HCEC 1CT (cell line): Measurements from ENCODE around the gene GOLGA2.
"Not testable (repeated sequence)": the region's sequence is repeated elsewhere in the genome, so short reads cannot be mapped to it uniquely, and the experiment has no call there.

Source experiments
- DNase-seq: peaks from one replicate; pipeline ENCODE4 v3.0.0-alpha.2; 2017

The GOLGA2 gene

DNA sequence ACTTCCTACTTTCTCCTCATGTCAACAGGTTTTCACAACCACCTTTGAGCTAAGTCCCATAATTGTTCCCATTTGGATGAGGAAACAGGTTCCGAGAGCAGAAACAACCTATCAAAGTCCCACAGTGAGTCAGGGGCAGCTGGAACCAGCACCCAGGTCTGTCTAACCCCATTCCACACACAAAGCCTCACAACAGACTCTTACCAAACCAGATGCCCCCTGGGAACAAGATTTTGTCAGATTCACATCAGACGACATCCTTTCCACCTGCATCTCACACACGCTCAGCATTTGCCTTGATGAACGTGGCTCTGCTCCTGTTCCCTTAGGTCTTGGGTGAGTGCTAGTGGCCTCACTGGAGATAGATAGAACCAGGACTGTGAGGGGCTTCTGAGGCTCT is 17.3 kb upstream of the GOLGA2 start:
- no peak for DNase-seq

- no peak for DNase-seq
Measured at GRCh38 chr9:128292009-128292408, 16.2 kb upstream of the GOLGA2 start.

- DNase-seq, result no peak
Measured at GRCh38 chr9:128288273-128289004, 12.6 kb upstream of the GOLGA2 start.

DNA sequence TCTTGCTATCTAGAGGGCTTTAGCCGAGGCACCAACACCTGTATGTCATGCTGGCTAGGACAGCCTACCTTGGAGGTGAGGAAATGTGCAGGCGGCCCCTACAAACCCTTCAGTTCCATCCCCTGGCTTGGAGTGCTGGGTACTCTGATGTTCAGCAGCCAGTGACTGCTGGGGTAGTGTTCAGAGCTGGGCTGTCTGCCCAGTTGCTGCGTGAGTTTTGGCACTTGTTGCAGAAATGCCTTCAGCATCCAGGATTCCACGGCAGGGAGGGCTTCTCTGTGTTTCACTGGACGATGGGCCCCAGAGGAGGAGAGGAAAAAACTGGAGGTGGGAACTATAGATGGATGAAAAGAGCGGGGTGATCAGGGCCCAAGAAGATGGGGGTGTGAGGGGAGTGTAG is 10.6 kb upstream of the GOLGA2 start:
- DNase-seq, result no peak

DNA sequence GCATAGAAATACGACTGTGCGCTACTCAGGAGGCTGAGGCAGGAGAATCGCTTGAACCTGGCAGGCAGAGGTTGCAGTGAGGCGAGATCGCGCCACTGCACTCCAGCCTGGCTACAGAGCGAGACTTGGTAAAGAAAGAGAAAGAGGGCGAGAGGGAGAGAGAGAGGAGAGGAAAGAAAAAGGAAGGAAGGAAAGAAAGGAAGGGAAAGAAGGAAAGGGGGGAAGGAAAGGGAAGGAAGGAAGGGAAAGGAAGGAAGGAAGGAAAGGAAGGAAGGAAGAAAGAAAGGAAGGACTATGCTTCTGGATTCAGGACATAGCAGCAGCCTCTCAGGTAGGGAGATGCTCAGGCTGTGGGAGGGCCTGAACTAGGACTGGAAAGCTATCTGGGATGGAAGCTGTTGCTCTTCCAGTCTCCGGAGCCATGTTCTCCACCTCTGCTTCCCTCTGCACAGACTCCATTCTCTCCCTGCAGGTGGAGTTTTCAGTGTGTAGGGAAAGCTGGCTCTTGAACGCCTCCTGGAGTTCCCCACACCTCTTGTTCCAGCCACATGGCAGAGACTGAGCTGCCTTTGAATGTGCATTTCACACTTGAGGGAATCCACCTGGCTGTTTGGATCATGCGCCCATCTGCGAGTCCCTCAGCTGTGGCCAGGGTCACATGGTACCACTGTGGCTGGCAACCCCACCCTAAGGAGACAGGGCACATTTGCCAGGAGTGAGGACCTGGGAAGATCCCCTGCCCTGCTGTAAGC is 9.4 kb upstream of the GOLGA2 start:
- no peak for DNase-seq

- no peak for DNase-seq
Measured at GRCh38 chr9:128282500-128282899, 6.7 kb upstream of the GOLGA2 start.

DNA sequence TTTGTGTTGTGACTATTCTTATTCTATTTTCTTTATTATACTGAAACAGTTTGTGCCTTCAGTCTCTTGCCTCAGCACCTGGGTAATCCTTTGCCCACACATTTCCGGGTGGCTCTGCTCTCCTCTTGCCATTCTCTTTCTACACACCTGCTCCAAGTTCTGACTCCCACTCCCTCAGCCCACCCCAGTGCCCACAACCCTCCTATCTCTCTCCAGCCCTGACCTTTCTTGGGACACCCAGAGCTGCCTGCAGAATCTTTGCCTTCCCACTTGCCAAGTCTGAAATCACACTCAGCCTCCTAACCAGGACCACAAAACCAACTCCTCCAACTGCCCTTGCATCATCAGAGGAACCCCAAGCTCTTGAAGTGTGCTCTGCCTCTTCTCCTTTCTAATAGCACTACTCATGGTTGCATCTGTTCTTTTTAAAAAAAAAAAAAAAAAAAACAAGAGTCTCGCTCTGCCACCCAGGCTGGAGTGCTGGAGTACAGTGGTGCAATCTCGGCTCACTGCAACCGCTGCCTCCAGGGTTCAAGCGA is 4.3 kb upstream of the GOLGA2 start:
- no peak for DNase-seq

DNA sequence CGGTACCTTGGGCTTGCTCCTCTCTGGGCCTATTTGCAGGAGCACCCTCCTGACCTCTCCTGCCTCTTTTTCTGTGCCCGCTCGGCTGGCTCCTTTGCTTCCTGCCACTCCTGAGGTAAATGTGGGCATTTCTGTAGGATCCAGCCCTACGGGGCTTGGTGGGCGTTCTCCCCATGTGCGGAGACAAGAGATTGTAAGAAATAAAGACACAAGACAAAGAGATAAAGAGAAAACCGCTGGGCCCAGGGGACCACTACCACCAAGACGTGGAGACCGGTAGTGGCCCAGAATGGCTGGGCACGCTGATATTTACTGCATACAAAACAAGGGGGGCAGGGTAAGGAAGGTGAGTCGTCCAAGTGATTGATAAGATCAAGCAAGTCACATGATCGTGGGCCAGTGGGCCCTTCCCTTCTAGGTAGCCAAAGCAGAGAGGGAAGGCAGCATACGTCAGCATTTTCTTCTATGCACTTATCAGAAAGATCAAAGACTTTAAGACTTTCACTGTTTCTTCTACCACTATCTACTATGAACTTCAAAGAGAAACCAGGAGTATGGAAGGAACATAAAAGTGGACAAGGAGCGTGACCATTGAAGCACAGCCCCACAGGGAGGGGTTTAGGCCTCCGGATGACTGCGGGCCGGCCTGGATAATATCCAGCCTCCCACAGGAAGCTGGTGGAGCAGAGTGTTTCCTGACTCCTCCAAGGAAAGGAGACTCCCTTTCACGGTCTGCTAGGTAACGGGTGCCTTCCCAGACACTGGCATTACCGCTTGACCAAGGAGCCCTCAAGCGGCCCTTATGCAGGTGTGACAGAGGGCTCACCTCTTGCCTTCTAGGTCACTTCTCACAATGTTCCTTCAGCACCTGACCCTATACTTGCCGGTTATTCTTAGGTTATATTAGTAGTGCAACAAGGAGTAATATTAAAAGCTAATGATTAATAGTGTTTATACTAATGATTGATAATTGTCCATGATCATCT is 3.6 kb upstream of the GOLGA2 start:
- not testable (repeated sequence) for DNase-seq

- DNase-seq, result no peak
Measured at GRCh38 chr9:128276574-128277270, 915 bp upstream of the GOLGA2 start.

GRCh38 chr9:128276008-128276573 is 284 bp upstream of the GOLGA2 start, which contains the start of gene SWI5:
SWI5 (plus strand) TSS chr9:128276276.
- peak; percentile 99 for DNase-seq

GRCh38 chr9:128274245-128274644 is 1.6 kb downstream of the GOLGA2 start:
- no peak for DNase-seq

DNA sequence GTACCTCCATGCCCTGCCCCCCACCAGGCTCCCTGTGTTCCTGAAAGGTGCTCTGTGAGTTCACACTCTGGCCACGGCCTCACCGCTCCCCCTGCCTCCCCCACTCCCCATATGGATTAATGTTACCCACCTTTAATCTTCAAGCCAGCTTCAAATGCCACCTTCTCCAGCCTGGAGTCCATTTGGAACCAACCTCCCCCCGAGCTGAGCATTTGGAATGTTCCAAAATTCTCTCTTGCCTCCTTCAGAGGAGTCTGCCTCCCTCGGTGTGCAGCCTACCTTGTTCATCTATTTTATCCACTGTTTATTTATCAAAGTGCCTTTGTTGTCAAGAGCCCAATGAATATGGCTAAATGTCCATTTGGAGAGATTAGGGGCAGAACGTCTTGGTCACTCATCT is 4.3 kb downstream of the GOLGA2 start:
- DNase-seq, result no peak

DNA sequence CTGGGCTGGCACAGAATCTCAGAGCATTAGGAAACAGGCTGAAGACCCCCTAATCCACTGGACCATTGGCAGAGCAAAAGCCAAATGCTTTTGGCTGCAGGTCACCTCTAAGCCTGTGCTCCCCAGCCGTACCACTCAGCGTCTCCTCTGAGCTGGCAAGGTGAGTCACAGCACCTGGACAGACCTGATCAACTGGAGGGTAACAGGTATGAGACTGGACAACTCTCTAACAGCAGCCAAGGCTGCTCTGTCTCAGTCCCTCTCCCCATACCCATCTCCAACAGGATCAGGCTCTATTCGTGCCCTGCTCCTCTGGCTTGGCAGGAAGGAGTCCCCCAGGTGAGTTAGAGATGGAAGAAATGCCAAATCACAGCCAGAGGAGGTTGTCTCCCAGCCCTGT is 4.7 kb downstream of the GOLGA2 start:
- DNase-seq, result no peak

GRCh38 chr9:128266868-128267590 is 8.8 kb downstream of the GOLGA2 start:
- no peak for DNase-seq

DNA sequence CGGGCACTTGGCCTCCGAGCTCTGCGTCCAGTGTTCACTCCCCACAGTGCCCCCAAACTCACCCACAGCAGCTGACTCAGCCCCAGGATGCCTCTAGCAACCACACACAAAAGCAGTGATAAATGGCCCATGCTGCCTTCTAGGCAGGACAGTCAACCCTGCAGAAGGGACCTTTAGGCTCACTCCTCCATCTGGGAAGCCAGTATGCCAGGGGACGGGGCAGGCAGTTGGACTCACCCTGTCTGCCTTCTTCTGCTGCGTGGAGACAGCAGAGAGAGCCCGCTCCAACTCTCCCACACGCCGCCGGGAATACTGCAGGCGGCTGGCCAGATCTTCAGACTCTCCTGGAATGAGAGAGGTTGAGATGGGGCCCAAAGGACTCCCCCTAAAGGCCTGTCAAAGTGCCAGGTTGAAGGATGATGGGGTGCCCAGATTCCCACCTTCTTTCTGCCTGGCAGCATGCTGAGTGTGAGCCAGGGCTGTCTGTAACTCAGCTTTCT is 10.4 kb downstream of the GOLGA2 start:
- DNase-seq, result no peak

DNA sequence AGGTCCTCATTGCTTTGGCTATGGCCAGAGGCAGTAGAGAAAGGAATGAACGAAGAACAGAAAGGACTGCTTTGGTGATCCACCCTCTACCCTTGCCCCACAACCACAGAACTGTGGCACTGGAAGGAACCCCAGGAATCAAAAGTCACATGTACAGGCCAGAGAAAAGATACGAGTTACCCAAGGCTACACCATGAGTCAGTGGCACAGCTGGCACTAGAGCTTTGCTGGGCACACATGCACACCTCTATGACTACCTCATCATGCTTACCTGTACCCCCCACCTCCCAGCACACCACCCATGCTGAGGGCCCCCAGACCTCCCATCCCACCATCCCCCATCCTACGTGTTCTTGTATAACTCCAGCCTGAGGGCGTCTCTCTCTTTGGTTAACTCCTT is 13.1 kb downstream of the GOLGA2 start:
- no peak for DNase-seq

- DNase-seq, result no peak
Measured at GRCh38 chr9:128260340-128260739, 15.5 kb downstream of the GOLGA2 start.

DNA sequence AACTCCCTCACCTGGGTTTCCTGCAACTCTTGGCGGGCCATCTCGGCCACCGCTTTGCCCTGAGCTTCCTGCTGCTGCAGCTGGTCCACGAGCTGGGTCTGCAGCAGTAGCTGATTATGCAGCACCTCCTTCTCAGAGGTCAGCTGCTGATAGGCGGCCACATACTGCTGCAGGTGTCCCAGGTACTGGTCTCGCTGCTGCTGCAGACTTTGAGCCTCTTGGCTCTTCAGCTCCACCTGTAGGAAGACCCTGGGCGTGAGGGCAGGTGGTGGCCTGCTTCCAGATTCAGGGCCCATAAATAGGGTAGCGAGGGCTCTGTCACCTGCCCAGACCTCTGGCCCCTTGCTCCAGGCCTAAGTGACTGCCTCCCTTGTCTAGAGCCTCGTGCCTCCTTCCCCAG is 16.7 kb downstream of the GOLGA2 start:
- DNase-seq, result no peak

DNA sequence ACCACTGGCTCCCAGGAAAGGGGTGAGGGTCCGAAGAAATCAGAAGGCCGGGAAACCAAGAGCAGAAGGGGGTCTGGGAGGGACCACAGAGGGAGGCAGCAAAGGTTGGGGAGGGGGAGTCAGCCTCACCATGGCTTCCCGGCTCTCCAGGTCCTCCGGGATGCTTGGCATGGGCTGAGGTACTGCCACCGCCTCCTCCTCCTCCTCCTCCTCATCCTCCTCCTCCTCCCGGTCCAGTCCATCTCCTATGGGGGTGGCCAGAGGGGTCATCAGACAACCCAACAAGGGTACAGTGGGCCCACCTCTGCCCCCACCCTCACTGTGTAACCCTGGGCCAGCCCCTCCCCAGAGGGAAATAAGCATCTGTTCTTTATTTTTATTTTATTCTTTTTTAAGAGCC is 17.5 kb downstream of the GOLGA2 start:
- DNase-seq, result no peak

DNA sequence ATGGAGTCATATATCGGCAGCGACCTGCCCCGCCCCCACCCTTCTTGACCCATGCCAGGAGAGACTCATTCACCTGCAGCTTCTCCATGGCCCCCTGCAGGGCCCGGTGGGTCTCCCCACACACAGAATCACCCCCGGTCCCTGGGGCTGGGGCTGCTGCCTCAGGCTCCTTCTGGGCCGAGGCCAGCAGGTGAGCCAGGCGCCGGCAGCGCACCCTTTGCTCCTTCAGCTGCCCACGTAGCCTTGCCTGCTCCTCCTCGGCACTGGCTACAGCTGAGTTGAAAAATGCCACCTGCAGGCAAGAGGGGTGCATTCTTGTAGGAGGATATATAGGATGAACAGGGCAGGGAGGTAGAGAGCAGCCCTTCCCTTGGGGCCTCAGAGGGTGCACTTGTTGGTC is 17.9 kb downstream of the GOLGA2 start:
- no peak for DNase-seq
